DMS 273 (cell line): Measurements from ENCODE around the gene SGPL1.
"Not testable (repeated sequence)": the region's sequence is repeated elsewhere in the genome, so short reads cannot be mapped to it uniquely, and the experiment has no call there.

Experiments
- DNase-seq: peaks from one replicate; lab custom pipeline; 2025; ENCODE audit not compliant: unreplicated experiment; lab: John Stamatoyannopoulos, UW

SGPL1 gene

GRCh38 chr10:70815504-70816219 is at the start of gene SGPL1:
Gene SGPL1 (plus strand): TSS chr10:70815948. CDS start chr10:70816854, 906 bp downstream.
- DNase-seq = peak; percentile 92

GRCh38 chr10:70768026-70768685 is 47.6 kb upstream of the SGPL1 start:
- DNase-seq = not testable (repeated sequence)

- DNase-seq = no peak
Measured at GRCh38 chr10:70769121-70769520, 46.6 kb upstream of the SGPL1 start.

- DNase-seq = no peak
Measured at GRCh38 chr10:70770001-70770400, 45.7 kb upstream of the SGPL1 start.

GRCh38 chr10:70770516-70770915 is 45.2 kb upstream of the SGPL1 start:
- not testable (repeated sequence) for DNase-seq

- DNase-seq = no peak
Measured at GRCh38 chr10:70771311-70772194, 44.2 kb upstream of the SGPL1 start.

GRCh38 chr10:70772627-70773026 is 43.1 kb upstream of the SGPL1 start:
- DNase-seq = no peak

- no peak for DNase-seq
Measured at GRCh38 chr10:70773461-70773860, 42.3 kb upstream of the SGPL1 start.

GRCh38 chr10:70773965-70774809 is 41.6 kb upstream of the SGPL1 start:
- no peak for DNase-seq

- no peak for DNase-seq
Measured at GRCh38 chr10:70774810-70775678, 40.7 kb upstream of the SGPL1 start.

- no peak for DNase-seq
Measured at GRCh38 chr10:70775679-70776454, 39.9 kb upstream of the SGPL1 start.

GRCh38 chr10:70776455-70777005 is 39.2 kb upstream of the SGPL1 start:
- no peak for DNase-seq

- DNase-seq = no peak
Measured at GRCh38 chr10:70777063-70777875, 38.5 kb upstream of the SGPL1 start.

GRCh38 chr10:70778267-70778924 is 37.4 kb upstream of the SGPL1 start:
- no peak for DNase-seq

GRCh38 chr10:70779088-70779487 is 36.7 kb upstream of the SGPL1 start:
- peak; percentile 44 for DNase-seq

GRCh38 chr10:70779511-70780369 is 36.0 kb upstream of the SGPL1 start:
- no peak for DNase-seq
